NK-92 (cell line): ENCODE results near the gene MEX3B.

ENCODE experiments used
- DNase-seq: peaks from one replicate; lab custom pipeline; 2025; ENCODE audit not compliant: unreplicated experiment; lab: John Stamatoyannopoulos, UW

The MEX3B gene

GRCh38 chr15:82045892-82046665, at the start of gene MEX3B:
Gene MEX3B (minus strand): TSS chr15:82046018. CDS start chr15:82045705, 313 bp downstream.
- DNase-seq: no peak

GRCh38 chr15:82093774-82094211, 48.0 kb upstream of the MEX3B start:
- no peak for DNase-seq

GRCh38 chr15:82093325-82093724, 47.5 kb upstream of the MEX3B start:
- DNase-seq: no peak

DNA sequence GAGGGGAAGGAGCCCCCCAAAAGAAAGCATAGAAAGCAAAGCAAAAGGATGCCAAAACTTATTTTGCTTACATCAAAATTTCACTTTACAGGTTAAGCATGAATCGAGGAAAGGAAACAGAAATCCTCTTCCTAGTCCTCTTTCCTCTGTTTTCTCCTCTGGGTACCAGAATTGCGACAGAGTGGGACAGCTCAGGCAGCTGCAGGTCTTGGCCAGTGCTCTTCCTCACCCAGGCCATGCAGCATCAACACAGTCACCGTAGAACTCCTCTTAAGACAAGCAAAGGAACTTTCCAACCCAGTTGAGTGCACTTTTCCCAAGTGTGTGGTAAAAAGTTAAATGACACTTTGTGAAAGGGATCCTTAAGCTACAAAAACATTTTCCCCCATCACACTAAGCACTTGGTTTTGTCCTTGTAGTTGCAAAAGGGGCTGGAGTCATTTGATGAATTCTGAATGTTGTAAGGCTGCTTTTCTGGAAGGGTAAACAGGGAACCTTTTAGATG, 45.9 kb upstream of the MEX3B start:
- no peak for DNase-seq

DNA sequence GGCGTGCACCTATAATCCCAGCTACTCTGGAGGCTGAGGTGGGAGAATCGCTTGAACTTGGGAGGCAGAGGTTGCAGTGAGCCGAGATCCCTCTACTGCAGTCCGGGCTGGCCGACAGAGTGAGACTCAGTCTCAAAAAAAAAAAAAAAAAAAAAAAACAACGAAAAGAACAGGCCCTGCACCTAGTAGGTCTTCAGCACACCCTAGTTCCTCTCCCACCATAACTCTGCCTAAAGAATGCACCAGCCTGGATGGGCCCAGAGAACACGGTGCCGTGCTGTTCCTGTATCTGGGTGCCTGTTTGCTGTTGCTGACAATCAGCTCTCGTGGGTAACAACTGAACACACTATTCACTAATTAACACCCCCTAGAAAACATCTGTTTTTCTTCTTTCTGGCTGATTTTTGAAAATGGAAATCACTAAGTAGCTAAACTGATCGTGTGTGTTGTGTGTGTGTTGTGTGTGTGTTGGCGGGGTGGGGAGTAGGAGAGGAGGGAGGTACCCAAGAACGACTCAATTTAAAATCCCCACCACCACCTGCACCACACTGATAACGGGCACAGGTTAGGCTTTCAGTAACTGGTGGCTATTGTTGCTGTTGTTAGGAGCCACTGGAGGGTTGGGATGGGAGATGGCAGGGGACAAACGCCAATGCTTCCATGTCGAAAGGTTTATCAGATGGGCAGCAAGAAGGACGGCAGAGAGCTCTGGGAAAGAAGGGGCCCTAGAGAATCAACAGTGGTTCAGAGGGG, 40.6 kb upstream of the MEX3B start:
- DNase-seq: no peak

GRCh38 chr15:82081914-82082762, 36.3 kb upstream of the MEX3B start:
- no peak for DNase-seq

- DNase-seq: no peak
Measured at GRCh38 chr15:82080774-82081173, 35.0 kb upstream of the MEX3B start.

- DNase-seq: no peak
Measured at GRCh38 chr15:82079736-82080135, 33.9 kb upstream of the MEX3B start.

- no peak for DNase-seq
Measured at GRCh38 chr15:82074610-82075009, 28.8 kb upstream of the MEX3B start.

GRCh38 chr15:82072926-82073537, 27.2 kb upstream of the MEX3B start:
- no peak for DNase-seq

DNA sequence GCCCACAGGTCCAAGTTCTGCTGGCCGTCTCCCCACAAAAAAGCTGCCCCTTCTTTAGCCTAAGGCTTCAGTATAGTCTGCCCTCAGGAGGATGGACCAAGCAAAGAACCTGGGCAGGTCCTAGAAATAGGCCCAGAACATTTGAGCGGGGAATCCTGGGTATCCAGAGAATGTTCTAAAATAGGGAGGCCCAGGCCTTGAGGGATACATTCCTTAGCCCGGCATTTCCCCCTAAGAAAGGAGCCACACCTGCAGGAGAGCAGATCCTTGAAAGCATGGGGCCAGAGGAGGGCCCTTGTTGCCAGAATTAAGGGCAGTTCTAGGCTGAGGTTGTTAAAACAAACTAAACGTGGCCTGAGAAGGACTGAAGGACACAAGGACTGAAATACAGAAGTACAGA, 20.6 kb upstream of the MEX3B start:
- no peak for DNase-seq

DNA sequence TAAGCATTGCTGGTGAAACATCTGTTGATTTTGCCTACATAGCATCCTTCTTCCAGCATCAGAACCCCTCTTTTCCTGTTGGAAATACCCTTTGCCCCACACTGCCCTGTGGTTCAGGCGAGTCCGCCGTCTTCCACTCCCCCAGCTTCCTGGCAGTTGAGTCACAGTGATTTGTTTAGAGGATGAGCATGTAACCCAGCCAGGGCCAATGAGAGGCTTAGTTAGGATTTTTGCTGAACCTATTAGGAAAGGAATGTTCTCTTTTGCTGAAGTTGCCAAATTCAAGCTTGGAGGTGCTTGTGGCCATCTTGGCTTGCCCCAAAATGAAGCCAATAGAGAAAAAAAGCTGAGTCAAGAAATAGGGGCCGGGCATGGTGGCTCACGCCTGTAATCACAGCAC, 19.0 kb upstream of the MEX3B start:
- DNase-seq: no peak

GRCh38 chr15:82062479-82063454, 16.9 kb upstream of the MEX3B start:
- DNase-seq: no peak

DNA sequence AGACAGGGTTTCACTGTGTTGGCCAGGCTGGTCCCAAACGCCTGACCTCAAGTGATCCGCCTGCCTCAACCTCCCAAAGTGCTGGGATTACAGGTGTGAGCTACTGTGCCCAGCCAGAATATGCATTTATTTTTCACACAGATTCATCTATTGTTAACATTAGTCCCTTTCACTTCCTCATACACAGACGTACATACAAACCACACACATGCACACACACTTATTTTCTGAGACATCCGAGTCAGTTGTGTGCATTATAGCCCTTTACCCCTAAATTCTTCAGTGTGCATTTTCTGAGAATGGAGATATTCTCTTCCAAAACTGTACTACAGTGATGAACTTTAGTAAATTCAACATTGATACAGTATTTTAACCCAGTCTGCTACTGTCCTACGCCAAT, 15.0 kb upstream of the MEX3B start:
- no peak for DNase-seq

- DNase-seq: no peak
Measured at GRCh38 chr15:82058517-82059204, 12.8 kb upstream of the MEX3B start.

GRCh38 chr15:82058026-82058425, 12.2 kb upstream of the MEX3B start:
- DNase-seq: no peak

- no peak for DNase-seq
Measured at GRCh38 chr15:82056958-82057823, 11.4 kb upstream of the MEX3B start.

DNA sequence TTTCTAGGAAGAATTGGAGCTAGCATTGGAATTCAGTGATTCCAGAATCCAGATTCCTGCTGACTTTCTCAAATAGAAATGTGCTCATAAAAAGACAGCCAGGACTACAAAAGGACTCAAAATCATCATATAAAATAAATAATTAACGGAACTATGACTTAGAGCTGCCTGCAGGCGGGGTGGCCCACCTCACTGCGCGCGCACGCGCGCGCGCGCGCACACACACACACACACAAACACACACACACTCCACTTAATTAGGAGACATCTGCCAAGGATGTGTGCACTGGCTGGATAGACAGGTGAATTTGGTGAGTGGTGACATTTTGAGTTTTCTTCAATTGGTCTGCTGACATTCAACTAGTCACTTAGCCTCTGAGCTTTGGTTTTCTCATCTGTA, 6.9 kb upstream of the MEX3B start:
- DNase-seq: no peak
